Breast epithelium (tissue), 3 donors: ENCODE results near the gene PDE10A.

Experiments
- CTCF ChIP-seq, 3 donors: fragments of 450-650 bp; IDR thresholded peaks; one replicate each; pipeline ENCODE4 v1.5.1; 2016 to 2017; ENCODE audit warnings: antibody characterized with exemption in 3 of 3, mild to moderate bottlenecking in 3 of 3, moderate library complexity in 3 of 3
- POLR2A ChIP-seq: fragments of 450-650 bp; IDR thresholded peaks from one replicate; pipeline ENCODE4 v1.6.1; 2016; ENCODE audit warnings: antibody characterized with exemption, mild to moderate bottlenecking, moderate library complexity
- POLR2AphosphoS5 ChIP-seq, 3 donors: sonication (generic); formaldehyde crosslinking; IDR thresholded peaks; one replicate each; pipeline ENCODE4 v1.6.1; 2017; ENCODE audit warnings: antibody characterized with exemption in 3 of 3

GRCh38 chr6:165584541-165584940 is 78.5 kb downstream of the PDE10A start:
- TF ChIP-seq CTCF (IDR thresholded peaks at IDR 0.05) (no peak), POLR2A (no peak), POLR2AphosphoS5 (IDR thresholded peaks at IDR 0.05) (no peak)
